ENCODE measurements around the gene KCNQ5.

GRCh38 chr6:73017476-73017875 is 395.6 kb downstream of the KCNQ5 start:
- TF ChIP-seq, protein P1, sequence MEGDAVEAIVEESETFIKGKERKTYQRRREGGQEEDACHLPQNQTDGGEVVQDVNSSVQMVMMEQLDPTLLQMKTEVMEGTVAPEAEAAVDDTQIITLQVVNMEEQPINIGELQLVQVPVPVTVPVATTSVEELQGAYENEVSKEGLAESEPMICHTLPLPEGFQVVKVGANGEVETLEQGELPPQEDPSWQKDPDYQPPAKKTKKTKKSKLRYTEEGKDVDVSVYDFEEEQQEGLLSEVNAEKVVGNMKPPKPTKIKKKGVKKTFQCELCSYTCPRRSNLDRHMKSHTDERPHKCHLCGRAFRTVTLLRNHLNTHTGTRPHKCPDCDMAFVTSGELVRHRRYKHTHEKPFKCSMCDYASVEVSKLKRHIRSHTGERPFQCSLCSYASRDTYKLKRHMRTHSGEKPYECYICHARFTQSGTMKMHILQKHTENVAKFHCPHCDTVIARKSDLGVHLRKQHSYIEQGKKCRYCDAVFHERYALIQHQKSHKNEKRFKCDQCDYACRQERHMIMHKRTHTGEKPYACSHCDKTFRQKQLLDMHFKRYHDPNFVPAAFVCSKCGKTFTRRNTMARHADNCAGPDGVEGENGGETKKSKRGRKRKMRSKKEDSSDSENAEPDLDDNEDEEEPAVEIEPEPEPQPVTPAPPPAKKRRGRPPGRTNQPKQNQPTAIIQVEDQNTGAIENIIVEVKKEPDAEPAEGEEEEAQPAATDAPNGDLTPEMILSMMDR (IDR thresholded peaks at IDR 0.05), result no peak
- TF ChIP-seq POLR2A (IDR thresholded peaks at IDR 0.05), result no peak
